ENCODE data around the gene CEP104.

Gene CEP104

GRCh38 chr1:3864884-3865283, 7.9 kb upstream of the CEP104 start:
- no peak for DNase-seq

- DNase-seq: no peak
Observed at GRCh38 chr1:3863231-3863935, 6.4 kb upstream of the CEP104 start.

DNA sequence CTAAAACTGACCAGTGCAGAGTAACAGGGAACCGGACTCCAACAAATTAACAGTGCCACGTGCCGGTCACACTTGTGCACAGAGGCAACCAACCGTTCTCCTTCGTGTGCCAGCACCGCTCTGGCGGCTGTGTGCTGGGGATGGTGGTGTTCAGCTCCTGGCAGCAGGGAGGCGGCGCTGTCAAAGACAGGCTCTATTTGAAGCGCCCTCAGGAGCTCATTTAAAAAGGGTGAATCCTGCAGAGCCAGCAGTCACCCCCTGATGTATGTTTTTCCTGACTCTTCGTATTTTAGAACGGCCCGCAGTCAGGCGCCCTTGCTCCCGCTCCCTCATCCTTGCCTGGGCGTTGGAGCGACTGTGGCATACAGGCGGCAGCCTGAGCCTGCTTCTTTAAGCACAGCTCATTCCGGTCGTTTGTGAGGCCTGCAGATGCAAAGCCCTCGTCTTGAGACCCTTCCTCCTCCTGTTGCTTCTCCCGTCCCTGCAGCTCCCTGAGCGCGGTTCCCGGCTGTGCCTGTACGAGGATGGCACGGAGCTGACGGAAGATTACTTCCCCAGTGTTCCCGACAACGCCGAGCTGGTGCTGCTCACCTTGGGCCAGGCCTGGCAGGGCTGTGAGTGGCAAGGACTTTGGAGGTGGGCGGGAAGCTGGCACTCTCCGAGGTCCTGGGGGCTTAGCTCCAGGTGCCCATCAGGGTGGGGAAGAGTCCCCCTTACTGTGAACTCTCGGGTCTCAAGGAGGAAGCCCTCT, 1.4 kb upstream of the CEP104 start:
- peak; percentile 25 for DNase-seq

DNA sequence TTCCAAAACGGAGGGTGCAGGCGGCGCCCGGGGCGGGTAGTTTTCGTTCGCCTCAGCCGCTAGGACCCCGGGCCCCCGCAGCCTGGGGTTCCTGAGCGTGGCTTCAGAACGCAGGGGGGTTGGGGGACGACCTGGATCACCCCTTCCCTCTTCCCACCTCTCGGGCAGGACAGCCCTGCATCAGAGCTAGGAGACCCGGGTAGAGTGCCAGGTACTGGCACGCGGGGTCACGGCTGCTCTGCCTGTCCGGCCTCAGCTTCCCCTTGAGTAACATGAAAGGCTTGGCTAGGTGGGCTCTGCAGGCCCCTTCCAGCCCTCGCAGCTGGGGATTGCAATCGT, 749 bp upstream of the CEP104 start:
- no peak for DNase-seq

GRCh38 chr1:3852711-3853485, 4.1 kb downstream of the CEP104 start:
- no peak for DNase-seq

DNA sequence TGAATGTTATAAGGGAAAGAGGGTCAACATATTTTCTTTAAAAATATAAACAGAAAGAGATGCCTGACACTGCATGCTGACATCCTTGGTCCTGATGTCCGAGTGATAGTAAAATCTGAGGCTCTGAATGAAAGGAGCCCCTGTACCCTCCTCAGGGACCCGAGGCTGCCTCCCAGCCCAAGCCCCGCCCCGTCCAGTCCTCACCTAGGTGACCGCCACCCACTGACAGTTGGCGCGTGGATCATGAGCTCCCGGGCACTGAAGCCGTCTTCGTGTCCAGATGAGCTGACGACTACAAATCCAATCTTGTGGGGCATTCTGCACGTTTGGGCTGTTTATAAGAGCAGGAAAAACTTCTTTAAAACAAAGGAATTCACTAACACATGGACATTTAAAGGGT, 4.9 kb downstream of the CEP104 start:
- no peak for DNase-seq

- DNase-seq: no peak
Observed at GRCh38 chr1:3851292-3851691, 5.7 kb downstream of the CEP104 start.

DNA sequence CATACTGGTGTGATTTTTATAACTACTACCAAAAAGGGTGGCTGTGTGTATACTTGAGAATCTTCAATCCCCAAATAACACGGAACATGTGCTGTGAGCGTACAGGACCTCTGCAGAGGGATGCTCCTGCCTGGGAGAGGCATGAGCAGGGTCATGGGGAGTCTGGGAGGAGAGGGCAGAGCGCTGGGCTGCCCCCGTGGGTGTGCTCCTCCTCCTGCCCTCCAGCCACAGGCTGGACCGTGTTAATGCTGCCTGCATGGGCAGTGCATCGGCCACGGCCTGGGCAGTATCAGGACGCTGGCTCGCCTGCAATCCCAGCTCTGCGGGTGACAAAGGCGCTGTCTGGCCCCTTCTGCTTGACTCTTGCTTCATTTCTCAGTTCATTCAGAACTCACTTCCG, 6.2 kb downstream of the CEP104 start:
- no peak for DNase-seq

DNA sequence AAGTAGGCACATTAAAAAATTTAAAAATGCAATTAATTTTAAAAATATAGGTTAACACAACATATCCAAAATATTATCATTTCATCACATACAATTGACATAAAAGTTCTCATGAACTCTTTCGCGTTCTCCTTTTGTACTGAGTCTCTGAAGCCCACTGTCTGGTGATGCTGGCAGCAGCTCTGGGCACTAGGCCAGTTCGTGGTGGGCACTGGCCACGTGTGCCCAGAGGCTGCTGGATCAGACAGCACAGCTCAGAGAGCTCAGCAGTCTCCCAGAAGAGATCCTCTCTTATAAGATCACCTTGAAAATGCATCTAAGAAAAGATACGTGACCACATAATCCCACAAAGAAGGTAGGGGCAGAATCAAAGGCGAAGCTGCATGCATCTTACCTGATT, 9.9 kb downstream of the CEP104 start:
- no peak for DNase-seq

- DNase-seq: no peak
Observed at GRCh38 chr1:3846541-3846940, 10.5 kb downstream of the CEP104 start.

DNA sequence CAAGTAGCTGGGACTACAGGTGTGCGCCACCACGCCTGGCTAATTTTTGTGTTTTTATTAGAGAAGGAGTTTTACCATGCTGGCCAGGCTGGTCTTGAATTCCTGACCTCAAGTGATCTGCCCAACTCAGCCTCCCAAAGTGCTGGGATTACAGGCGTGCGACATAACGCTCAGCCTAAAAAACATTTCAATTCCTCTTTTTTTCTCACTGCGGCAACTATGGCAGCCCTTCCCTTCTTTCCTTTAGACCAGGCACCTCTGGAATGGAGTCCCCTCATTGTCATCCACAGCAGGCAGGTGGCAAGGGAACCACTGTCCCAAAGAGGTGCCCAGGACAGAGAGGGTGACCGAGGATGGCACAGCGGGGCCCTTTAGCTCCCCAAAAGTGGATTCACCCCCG, 14.1 kb downstream of the CEP104 start:
- DNase-seq: no peak

DNA sequence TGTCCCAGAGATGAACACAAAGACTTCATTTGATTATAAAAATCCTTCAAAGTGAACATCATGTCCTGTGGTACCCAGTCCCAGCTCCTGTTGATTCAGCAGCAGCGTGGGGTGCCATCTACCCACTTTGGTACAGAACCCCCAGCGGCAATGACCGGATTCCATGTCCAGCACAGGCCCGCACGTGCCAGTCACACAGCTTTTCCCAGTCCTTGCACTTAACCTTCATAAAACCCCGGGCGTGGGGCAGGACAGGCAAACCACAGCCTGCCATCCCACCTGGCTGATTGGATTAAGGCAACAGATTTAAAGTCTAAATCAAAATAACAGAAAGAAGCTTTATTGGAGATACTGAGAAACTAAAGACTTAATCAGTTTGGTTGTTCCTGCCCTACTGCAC, 15.5 kb downstream of the CEP104 start:
- no peak for DNase-seq

DNA sequence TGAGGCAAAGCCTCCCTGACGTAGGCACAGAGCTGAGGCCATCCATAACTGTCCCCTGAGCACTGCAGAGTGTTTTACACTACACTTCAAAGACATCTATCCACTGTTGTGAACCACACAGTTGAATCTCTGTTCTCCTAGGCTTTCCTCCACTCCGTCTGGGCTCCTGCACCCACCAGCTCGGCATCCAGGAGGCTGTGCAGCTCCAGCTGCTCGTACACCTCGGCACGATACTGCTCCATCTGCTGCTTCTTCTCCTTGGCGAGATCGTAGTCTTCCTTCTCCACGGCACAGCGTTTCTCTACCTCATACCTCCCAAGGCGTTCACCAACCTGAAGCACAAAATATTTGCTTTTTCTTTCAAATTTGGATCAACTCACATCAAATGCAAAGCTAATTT, 18.2 kb downstream of the CEP104 start:
- no peak for DNase-seq

DNA sequence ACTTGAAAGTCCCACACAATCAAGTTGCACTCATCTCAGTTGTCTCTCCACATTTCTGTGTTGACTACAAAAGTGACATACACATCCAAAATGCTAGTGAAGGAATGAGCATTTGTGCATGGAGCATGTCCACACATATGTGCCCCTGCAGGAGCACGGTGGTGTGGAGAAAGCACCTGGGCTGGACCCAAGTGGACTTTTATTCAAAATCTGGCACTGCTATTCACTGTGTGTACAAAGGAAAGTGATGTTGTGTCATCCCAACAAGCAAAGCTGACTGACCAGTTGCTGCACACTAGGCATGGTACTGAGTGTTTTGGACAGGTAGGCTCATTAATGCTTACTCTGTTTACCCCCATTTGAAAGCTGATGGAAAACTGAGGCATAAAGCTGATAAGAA, 19.3 kb downstream of the CEP104 start:
- DNase-seq: no peak

- DNase-seq: no peak
Observed at GRCh38 chr1:3837200-3837599, 19.8 kb downstream of the CEP104 start.

DNA sequence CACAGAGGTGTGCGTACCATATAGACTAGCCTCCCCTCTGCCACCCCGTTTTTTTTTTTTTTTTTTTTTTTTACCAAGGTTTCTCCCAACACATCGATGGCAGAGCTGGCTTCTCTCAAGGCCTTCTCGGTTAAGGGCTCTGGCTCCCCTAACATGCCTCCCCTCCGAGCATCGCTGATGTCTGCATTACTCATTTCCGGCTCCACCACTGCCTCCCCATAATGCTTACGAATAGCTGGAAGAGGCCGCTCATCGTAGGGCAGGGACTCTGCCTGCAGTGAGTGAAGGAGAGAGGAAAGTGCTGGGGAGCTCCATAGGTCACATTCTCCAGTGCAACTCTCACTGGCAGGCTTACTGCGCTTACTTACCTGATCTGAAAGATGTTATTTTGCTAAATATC, 20.6 kb downstream of the CEP104 start:
- DNase-seq: no peak

DNA sequence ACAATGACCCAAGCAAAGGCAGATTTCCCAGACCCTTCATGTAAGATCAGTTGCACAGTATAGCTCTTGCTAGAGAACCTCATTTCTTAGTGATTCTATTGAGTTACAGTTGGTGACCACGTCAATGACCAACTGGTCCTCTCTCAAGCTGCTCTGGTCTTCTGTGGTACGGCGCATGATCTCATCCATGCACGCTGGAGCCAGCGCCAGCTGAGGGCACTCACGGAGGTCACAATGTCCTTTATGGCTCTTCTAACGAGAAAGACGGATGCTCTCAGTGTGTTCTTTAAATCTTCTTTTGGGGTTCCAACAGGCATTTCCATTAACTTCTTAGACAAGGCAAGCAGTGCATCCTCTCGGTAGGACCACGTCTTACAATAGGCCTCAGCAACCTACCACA, 22.3 kb downstream of the CEP104 start:
- DNase-seq: no peak

- DNase-seq: peak; percentile 24
Observed at GRCh38 chr1:3831689-3832088, 25.3 kb downstream of the CEP104 start.

DNA sequence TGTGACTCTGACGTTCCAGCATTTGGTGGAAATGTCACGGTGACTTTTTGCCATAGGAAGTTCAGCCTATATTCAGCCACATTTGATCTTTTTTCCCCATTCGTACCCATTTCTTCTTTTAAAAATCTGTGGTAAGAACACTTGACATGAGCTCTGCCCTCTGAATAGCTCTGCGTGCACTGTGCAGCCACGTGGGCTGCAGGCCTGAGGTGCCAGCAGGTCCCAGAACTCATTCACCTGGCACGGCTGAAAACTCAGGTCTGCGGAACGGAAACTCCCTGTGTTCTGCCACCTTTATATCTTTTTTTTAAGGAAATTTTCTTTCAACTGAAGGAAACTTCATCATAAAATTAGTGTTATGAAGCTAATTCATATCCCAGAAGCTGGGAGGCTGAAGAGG, 28.6 kb downstream of the CEP104 start:
- DNase-seq: no peak

DNA sequence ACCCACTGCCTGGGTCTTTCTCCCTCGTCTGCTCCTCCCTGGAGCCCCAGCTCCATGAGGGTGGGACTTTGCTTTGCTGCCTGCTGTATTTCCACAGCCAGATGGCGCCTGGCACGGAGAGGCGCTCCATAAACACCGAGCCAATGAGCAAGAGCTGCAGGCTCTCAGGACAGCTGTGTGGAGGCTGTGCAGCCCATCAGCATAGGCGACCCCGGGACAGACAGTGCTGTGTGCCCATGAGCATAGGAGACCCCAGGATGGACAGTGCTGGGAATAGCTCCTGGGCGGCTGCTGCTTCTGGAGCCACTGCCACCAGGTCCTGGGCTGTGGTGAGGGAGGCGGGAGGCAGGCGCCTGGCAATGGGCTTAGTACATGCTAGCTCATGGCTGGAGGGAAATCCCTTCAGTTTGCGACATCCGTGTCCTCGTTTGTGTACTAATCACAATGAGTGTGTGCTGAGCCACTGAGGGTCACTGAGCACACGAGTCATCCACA, 29.2 kb downstream of the CEP104 start:
- no peak for DNase-seq

DNA sequence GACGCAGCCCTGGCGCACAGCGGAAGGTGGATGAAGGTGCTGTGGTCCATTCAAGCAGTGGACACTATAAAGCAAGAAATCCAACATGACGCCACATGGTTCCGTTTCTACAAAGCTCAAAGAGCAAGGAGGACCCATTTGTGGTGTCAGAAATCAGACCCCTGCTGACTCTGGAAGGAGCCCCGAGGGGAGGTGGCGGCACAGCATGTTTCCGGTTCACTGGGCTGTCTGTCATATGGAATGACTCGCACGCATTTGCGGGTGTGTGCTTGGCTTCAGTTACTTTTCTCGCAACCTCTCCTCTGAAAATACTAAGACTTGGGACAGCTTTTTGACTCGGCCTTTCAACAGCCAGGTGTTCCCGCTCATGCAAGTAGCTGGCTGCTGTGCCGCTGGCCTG, 31.7 kb downstream of the CEP104 start:
- no peak for DNase-seq

DNA sequence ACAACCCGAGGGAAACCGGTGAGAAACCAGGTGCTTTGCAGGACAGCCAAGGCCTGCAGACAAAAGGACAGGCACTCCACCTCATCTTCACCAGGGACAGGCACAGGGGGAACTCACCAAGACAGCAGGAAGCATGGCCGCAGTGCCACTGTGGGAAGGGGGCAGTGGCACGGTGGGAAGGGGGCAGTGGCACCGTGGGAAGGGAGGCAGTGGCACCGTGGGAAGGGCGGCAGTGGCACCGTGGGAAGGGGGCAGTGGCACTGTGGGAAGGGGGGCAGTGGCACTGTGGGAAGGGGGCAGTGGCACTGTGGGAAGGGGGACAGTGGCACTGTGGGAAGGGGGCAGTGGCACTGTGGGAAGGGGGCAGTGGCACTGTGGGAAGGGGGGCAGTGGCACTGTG, 32.4 kb downstream of the CEP104 start:
- DNase-seq: no peak

GRCh38 chr1:3822421-3822820, 34.6 kb downstream of the CEP104 start:
- no peak for DNase-seq

DNA sequence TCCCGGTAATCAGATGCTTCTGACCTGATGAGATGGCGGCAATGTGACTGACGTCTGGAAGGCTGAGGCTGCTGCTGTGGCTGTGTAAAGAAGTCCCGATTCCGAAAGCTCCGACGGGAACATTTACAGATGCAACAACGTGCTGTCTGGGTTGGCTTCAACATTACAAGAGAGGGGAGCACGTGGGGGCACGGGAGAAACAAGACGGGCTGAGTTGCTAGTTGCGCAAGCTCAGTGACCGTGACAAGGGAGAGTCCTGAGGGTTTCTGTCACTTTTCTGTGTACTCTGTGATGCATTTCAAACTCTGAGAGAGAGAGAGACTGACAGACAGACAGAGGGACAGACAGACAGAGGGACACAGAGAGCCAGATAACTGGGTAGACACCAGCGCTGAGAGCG, 35.1 kb downstream of the CEP104 start:
- DNase-seq: no peak

All from fibroblast of skin of right quadriceps (primary cell).